Fibroblast of lung (primary cell): ENCODE measurements around the gene BEND7. TPM values are rescaled to one million over a fixed set of nuclear protein-coding genes. Genes with fewer than 3 reads are reported as not detected.
A peak's percentile ranks its signal among the peaks of the same experiment; 100 is the strongest.

Experiments used
- DNase-seq, 2 donors: peaks; one replicate each; pipeline versions ENCODE4 v3.0.0 to v3.0.0-alpha.2; 2010; ENCODE audit warnings: low read depth in 2 of 2
- H2AFZ ChIP-seq: 2 replicates; pipeline ENCODE4 v1.5.1; 2012; ENCODE audit warnings: low read length, control low read depth, inconsistent platforms
- H3K27ac ChIP-seq: 2 replicates; pipeline ENCODE4 v1.5.1; 2011; ENCODE audit warnings: low read length, control low read depth; ENCODE audit not compliant: insufficient read depth
- H3K27me3 ChIP-seq: 2 replicates; pipeline ENCODE4 v1.5.1; 2011; ENCODE audit warnings: mild to moderate bottlenecking, low read length; ENCODE audit not compliant: control insufficient read depth, insufficient read depth
- H3K36me3 ChIP-seq: 2 replicates; pipeline ENCODE4 v1.5.1; 2011; ENCODE audit warnings: low read length; ENCODE audit not compliant: control insufficient read depth, insufficient read depth
- H3K4me1 ChIP-seq: 2 replicates; pipeline ENCODE4 v1.5.1; 2011; ENCODE audit warnings: low read length; ENCODE audit not compliant: control insufficient read depth, insufficient read depth; ENCODE audit errors: extremely low read depth
- H3K4me2 ChIP-seq: 2 replicates; pipeline ENCODE4 v1.5.1; 2011; ENCODE audit warnings: low read length, control low read depth; ENCODE audit not compliant: insufficient read depth; ENCODE audit errors: extremely low read depth
- H3K4me3 ChIP-seq, 4 experiments: fragments of 200-600 bp in 1 of 4; sonication (generic) in 1 of 4; replicated peaks in 1 of 4; 2 replicates each; pipeline ENCODE4 v1.5.1; 2011 to 2016; ENCODE audit warnings: low read length in 4 of 4, low read depth in 3 of 4, mild to moderate bottlenecking in 3 of 4, control low read depth in 2 of 4, inconsistent platforms in 1 of 4, mixed read lengths in 1 of 4; ENCODE audit not compliant: insufficient read depth in 1 of 4; ENCODE audit errors: control extremely low read depth in 1 of 4
- H3K79me2 ChIP-seq: 2 replicates; pipeline ENCODE4 v1.5.1; 2012; ENCODE audit warnings: mild to moderate bottlenecking, low read length, inconsistent platforms; ENCODE audit not compliant: control insufficient read depth, insufficient read depth
- H3K9ac ChIP-seq: 2 replicates; pipeline ENCODE4 v1.5.1; 2011; ENCODE audit warnings: mild to moderate bottlenecking, low read length, control low read depth; ENCODE audit not compliant: insufficient read depth
- H3K9me3 ChIP-seq: 2 replicates; pipeline ENCODE4 v1.5.1; 2012; ENCODE audit warnings: low read depth, low read length; ENCODE audit not compliant: control insufficient read depth, insufficient read depth
- H4K20me1 ChIP-seq: 2 replicates; pipeline ENCODE4 v1.5.1; 2011; ENCODE audit warnings: low read length; ENCODE audit not compliant: control insufficient read depth, insufficient read depth; ENCODE audit errors: extremely low read depth
- CTCF ChIP-seq, 2 donors: IDR thresholded peaks in 1 of 2; conservative IDR thresholded peaks in 1 of 2; 1 replicate in 1 of 2; 2 replicates in 1 of 2; pipeline ENCODE4 v1.5.1; 2011 to 2012; ENCODE audit warnings: low read length in 2 of 2, control low read depth in 1 of 2, inconsistent platforms in 1 of 2, low read depth in 1 of 2, mild to moderate bottlenecking in 1 of 2
- EZH2 ChIP-seq: IDR thresholded peaks from 2 replicates; pipeline ENCODE4 v1.5.1; 2012; ENCODE audit warnings: low read length, control low read depth, mild to moderate bottlenecking; ENCODE audit errors: missing control alignments
- polyA plus RNA-seq, 2 donors: library from polyadenylated mRNA; depleted of rRNA in 1 of 2; stranded (reverse) in 1 of 2; unstranded in 1 of 2; fragments of >200 nt; gene quantifications; 2 replicates each; pipeline ENCODE4 v1.2.1, GENCODE V29; 2011 to 2012; ENCODE audit warnings: missing spikeins in 1 of 2
- total RNA-seq: library from RNA; depleted of rRNA; stranded (reverse); fragments of >200 nt; gene quantifications from 2 replicates; pipeline ENCODE4 v1.2.1, GENCODE V29; 2014

The BEND7 gene
- total and polyA plus RNA-seq, 2 donors (not counting 1 experiment from before 2014, with no cell fraction given): 6.2 to 10.6 TPM

GRCh38 chr10:13445656-13446400 lies 83.0 kb downstream of the BEND7 start:
- Histone ChIP-seq H3K79me2 (no peaks in the 10 kb centered on the region), H3K9ac (no peak overlapping the region), H3K27me3 (no peaks in the 10 kb centered on the region), H4K20me1 (no peaks in the 10 kb centered on the region), H3K9me3 (no peaks in the 10 kb centered on the region), H3K27ac (no peak overlapping the region), H3K4me3 (no peak overlapping the region), H3K36me3 (no peaks in the 10 kb centered on the region), H3K4me1 (no peaks in the 10 kb centered on the region), H2AFZ (no peak overlapping the region), H3K4me2 (no peak overlapping the region)
- no peak for DNase-seq
- TF ChIP-seq EZH2: no peak
- no peak for TF ChIP-seq CTCF (conservative IDR thresholded peaks at IDR 0.05 in 1 of 2, IDR thresholded peaks at IDR 0.05 in 1 of 2; ENCODE audit: low read depth in 1 of 2, low read length in 2 of 2)

- TF ChIP-seq EZH2 (no peak), CTCF (conservative IDR thresholded peaks at IDR 0.05 in 1 of 2, IDR thresholded peaks at IDR 0.05 in 1 of 2; ENCODE audit: low read depth in 1 of 2, low read length in 2 of 2) (no peak)
- Histone ChIP-seq H3K4me1 (no peaks in the 10 kb centered on the region), H3K79me2 (no peaks in the 10 kb centered on the region), H4K20me1 (no peaks in the 10 kb centered on the region), H3K9me3 (no peaks in the 10 kb centered on the region), H3K4me3 (no peak overlapping the region), H2AFZ (no peak overlapping the region), H3K4me2 (no peak overlapping the region), H3K27ac (no peak overlapping the region), H3K27me3 (peaks cover 16% of the 10 kb centered on the region), H3K9ac (no peak overlapping the region), H3K36me3 (no peaks in the 10 kb centered on the region)
- DNase-seq: peak in 1 of 2 donors; percentile 32
Measured at GRCh38 chr10:13441476-13441875, 87.3 kb downstream of the BEND7 start.

GRCh38 chr10:13440185-13441061 lies 88.4 kb downstream of the BEND7 start:
- Histone ChIP-seq H3K4me1 (no peaks in the 10 kb centered on the region), H3K79me2 (no peaks in the 10 kb centered on the region), H3K9me3 (no peaks in the 10 kb centered on the region), H3K27ac (no peak overlapping the region), H3K9ac (no peak overlapping the region), H3K27me3 (peaks cover 16% of the 10 kb centered on the region), H3K4me2 (peak overlapping the region; percentile 66), H3K4me3 (peak overlapping the region in 2 of 4 experiments; percentile 19 to 40), H4K20me1 (no peaks in the 10 kb centered on the region), H3K36me3 (no peaks in the 10 kb centered on the region), H2AFZ (no peak overlapping the region)
- peak; percentile 16 to 24 for DNase-seq
- TF ChIP-seq EZH2 (peak; percentile 47), CTCF (conservative IDR thresholded peaks at IDR 0.05 in 1 of 2, IDR thresholded peaks at IDR 0.05 in 1 of 2; ENCODE audit: low read depth in 1 of 2, low read length in 2 of 2) (peak; percentile 73 to 83)
